ENCODE data around the gene NEK4.

DNA sequence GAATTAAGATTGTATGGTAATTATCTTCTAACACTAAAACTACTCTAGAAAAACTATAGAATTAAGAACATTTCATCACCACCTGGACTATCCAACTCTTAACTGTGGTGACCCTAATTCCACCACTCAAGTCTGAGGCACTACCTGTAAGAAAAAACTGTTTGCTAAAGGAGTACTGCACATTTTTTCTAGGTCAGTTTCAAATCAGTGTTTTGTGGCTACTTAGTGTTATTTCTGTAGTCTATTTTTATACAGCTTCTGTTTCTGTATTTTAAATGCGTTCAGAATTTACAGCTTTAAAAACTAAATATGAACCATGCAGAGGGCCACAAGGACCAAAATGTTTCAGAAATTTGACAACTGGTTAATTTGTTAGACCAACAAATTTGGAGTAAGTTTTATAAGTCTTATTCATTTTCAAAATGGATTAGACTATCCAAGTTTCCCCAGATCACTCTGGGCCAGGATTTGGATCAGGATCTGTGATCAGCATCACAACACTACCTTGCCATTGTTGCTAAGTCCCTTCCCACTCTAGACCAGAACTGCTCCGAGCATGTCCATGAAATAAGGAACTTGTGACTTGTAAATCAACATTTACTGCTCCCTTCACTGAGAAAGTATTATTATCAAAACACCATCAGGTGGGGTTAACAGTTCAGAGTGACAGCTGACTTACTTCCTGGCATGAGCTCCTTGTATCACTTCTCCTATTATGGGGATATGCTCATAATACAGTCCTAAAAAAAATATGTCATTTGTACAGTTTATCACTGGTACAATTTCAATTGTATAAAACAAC lies 73.7 kb downstream of the NEK4 start:
- TF ChIP-seq, protein P1, sequence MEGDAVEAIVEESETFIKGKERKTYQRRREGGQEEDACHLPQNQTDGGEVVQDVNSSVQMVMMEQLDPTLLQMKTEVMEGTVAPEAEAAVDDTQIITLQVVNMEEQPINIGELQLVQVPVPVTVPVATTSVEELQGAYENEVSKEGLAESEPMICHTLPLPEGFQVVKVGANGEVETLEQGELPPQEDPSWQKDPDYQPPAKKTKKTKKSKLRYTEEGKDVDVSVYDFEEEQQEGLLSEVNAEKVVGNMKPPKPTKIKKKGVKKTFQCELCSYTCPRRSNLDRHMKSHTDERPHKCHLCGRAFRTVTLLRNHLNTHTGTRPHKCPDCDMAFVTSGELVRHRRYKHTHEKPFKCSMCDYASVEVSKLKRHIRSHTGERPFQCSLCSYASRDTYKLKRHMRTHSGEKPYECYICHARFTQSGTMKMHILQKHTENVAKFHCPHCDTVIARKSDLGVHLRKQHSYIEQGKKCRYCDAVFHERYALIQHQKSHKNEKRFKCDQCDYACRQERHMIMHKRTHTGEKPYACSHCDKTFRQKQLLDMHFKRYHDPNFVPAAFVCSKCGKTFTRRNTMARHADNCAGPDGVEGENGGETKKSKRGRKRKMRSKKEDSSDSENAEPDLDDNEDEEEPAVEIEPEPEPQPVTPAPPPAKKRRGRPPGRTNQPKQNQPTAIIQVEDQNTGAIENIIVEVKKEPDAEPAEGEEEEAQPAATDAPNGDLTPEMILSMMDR (conservative IDR thresholded peaks at IDR 0.05), result no peak
- TF ChIP-seq ZFX (IDR thresholded peaks at IDR 0.05), result no peak
